Vagina (tissue), 2 donors: ENCODE measurements around the gene MORC1. TPM values are rescaled to one million over a fixed set of nuclear protein-coding genes. Genes with fewer than 3 reads are reported as not detected.

ENCODE experiments used
- DNase-seq, 2 donors: peaks; one replicate each; pipeline ENCODE4 v3.0.0-alpha.2; 2017; ENCODE audit errors: extremely low spot score in 2 of 2
- H3K27ac ChIP-seq: fragments of 200-600 bp; sonication (generic); one replicate; pipeline ENCODE4 v1.5.1; 2019
- H3K27me3 ChIP-seq: fragments of 200-600 bp; sonication (generic); one replicate; pipeline ENCODE4 v1.5.1; 2019
- H3K36me3 ChIP-seq, 2 donors: fragments of 200-600 bp; sonication (generic); one replicate each; pipeline ENCODE4 v1.5.1; 2017 to 2019
- H3K4me1 ChIP-seq: fragments of 200-600 bp; sonication (generic); one replicate; pipeline ENCODE4 v1.5.1; 2019
- H3K4me3 ChIP-seq, 2 donors: fragments of 200-600 bp; sonication (generic); 1 replicate in 1 of 2; 2 replicates in 1 of 2; pipeline ENCODE4 v1.5.1; 2016 to 2019
- H3K9me3 ChIP-seq: fragments of 200-600 bp; sonication (generic); one replicate; pipeline ENCODE4 v1.5.1; 2019
- CTCF ChIP-seq, 3 experiments: fragments of 450-650 bp in 2 of 3; fragments of 200-600 bp in 1 of 3; sonication (generic) in 1 of 3; IDR thresholded peaks; one replicate each; pipeline ENCODE4 v1.5.1; 2017 to 2019; ENCODE audit warnings: antibody characterized with exemption in 3 of 3, mild to moderate bottlenecking in 2 of 3, moderate library complexity in 2 of 3
- POLR2A ChIP-seq, 2 donors: fragments of 450-650 bp; IDR thresholded peaks; one replicate each; pipeline ENCODE4 v1.6.1; 2017; ENCODE audit warnings: antibody characterized with exemption in 2 of 2, mild to moderate bottlenecking in 2 of 2, moderate library complexity in 2 of 2
- POLR2AphosphoS5 ChIP-seq, 2 donors: sonication (generic); formaldehyde crosslinking; IDR thresholded peaks; one replicate each; pipeline ENCODE4 v1.9.0; 2017; ENCODE audit warnings: antibody characterized with exemption in 2 of 2, mild to moderate bottlenecking in 2 of 2, low read depth in 1 of 2; ENCODE audit not compliant: insufficient read depth in 1 of 2
- intact Hi-C: fragments of 100-400 bp; cut with DNase I; formaldehyde crosslinking; loops from one replicate; pipeline ENCODE4 v1.15.1; 2023
- total RNA-seq: library from RNA; depleted of rRNA; stranded (reverse); fragments of >200 nt; gene quantifications from one replicate; pipeline ENCODE4 v1.2.3, GENCODE V29; 2016

Gene MORC1
- total RNA-seq, 1 donor from 2014 or later, result not detected

DNA sequence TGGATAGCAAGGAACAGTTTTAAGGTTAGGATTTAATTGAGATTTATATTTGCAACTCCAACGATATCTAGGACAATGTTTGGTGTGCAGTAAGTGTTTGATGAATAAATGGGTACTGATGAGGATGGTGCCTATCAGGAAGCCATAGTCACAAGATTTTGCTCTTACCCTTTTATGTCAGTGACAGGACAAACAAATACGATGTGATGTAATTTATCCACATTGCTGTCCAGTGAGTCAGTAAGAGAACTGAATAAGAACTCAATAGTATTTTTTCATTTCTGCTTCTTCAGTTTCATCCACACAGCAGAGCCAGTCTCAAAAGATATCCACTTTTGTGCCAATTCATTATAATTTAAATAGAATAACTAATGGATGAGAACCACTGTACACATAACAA lies 37.0 kb upstream of the MORC1 start:
- intact Hi-C loops, result no loop called here
- H3K4me1 ChIP-seq, result no peaks in the 10 kb centered on the region
- H3K4me3 ChIP-seq, result no peak overlapping the region
- DNase-seq, result no peak
- no peaks in the 10 kb centered on the region for H3K36me3 ChIP-seq
- no peak overlapping the region for H3K27ac ChIP-seq
- no peaks in the 10 kb centered on the region for H3K27me3 ChIP-seq
- TF ChIP-seq POLR2AphosphoS5 (IDR thresholded peaks at IDR 0.05; ENCODE audit: insufficient read depth in 1 of 2, low read depth in 1 of 2) (no peak), CTCF (IDR thresholded peaks at IDR 0.05) (no peak), POLR2A (IDR thresholded peaks at IDR 0.05) (no peak)
- H3K9me3 ChIP-seq, result no peaks in the 10 kb centered on the region

- intact Hi-C loops, result no loop called here
- Histone ChIP-seq H3K9me3 (no peaks in the 10 kb centered on the region), H3K27me3 (no peaks in the 10 kb centered on the region), H3K27ac (no peak overlapping the region), H3K4me3 (no peak overlapping the region), H3K4me1 (no peaks in the 10 kb centered on the region), H3K36me3 (no peaks in the 10 kb centered on the region)
- TF ChIP-seq CTCF (IDR thresholded peaks at IDR 0.05) (no peak), POLR2A (IDR thresholded peaks at IDR 0.05) (no peak), POLR2AphosphoS5 (IDR thresholded peaks at IDR 0.05; ENCODE audit: insufficient read depth in 1 of 2, low read depth in 1 of 2) (no peak)
- no peak for DNase-seq
Observed at GRCh38 chr3:109152320-109152719, 34.4 kb upstream of the MORC1 start.

GRCh38 chr3:109149078-109149477 lies 31.1 kb upstream of the MORC1 start:
- Histone ChIP-seq H3K4me3 (no peak overlapping the region), H3K27me3 (no peaks in the 10 kb centered on the region), H3K36me3 (no peaks in the 10 kb centered on the region), H3K27ac (no peak overlapping the region), H3K4me1 (no peaks in the 10 kb centered on the region), H3K9me3 (no peaks in the 10 kb centered on the region)
- intact Hi-C loops, result no loop called here
- DNase-seq, result no peak
- no peak for TF ChIP-seq POLR2AphosphoS5 (IDR thresholded peaks at IDR 0.05; ENCODE audit: insufficient read depth in 1 of 2, low read depth in 1 of 2)
- no peak for TF ChIP-seq POLR2A (IDR thresholded peaks at IDR 0.05)
- no peak for TF ChIP-seq CTCF (IDR thresholded peaks at IDR 0.05)

DNA sequence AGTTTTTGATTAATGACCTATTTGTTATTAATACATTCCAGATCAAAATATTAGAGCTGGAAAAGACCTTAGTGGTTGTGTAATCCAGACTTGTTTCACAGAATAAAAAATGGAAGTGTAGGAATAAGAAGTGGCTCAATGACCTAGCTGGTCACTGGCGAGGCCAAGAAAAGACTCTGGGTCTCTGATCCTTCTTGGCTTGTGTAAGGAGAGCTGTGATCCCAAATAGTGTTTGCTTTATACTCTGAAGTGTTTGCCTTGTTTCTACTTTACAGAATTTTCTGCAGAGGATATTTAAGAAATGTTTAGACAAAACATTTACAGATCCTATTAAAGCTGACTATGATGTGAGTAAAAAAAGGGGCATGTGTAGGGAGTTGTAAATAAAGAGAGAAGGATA lies 25.7 kb upstream of the MORC1 start:
- TF ChIP-seq POLR2AphosphoS5 (IDR thresholded peaks at IDR 0.05; ENCODE audit: insufficient read depth in 1 of 2, low read depth in 1 of 2), result no peak
- TF ChIP-seq POLR2A (IDR thresholded peaks at IDR 0.05), result no peak
- TF ChIP-seq CTCF (IDR thresholded peaks at IDR 0.05), result no peak
- no peaks in the 10 kb centered on the region for H3K27me3 ChIP-seq
- no peak for DNase-seq
- no peak overlapping the region for H3K27ac ChIP-seq
- intact Hi-C loops, result no loop called here
- no peak overlapping the region for H3K4me3 ChIP-seq
- no peaks in the 10 kb centered on the region for H3K36me3 ChIP-seq
- no peaks in the 10 kb centered on the region for H3K4me1 ChIP-seq
- no peaks in the 10 kb centered on the region for H3K9me3 ChIP-seq

GRCh38 chr3:109140318-109140717 lies 22.4 kb upstream of the MORC1 start:
- no peak for TF ChIP-seq POLR2A (IDR thresholded peaks at IDR 0.05)
- TF ChIP-seq POLR2AphosphoS5 (IDR thresholded peaks at IDR 0.05; ENCODE audit: insufficient read depth in 1 of 2, low read depth in 1 of 2), result no peak
- TF ChIP-seq CTCF (IDR thresholded peaks at IDR 0.05), result no peak

More at GRCh38 chr3:109140318-109140717, 22.4 kb upstream of the MORC1 start:
- Histone ChIP-seq H3K4me3 (no peak overlapping the region), H3K9me3 (no peaks in the 10 kb centered on the region), H3K4me1 (no peaks in the 10 kb centered on the region), H3K36me3 (no peaks in the 10 kb centered on the region), H3K27ac (no peak overlapping the region), H3K27me3 (no peaks in the 10 kb centered on the region)
- intact Hi-C loops, result no loop called here
- DNase-seq, result no peak
